ENCODE results near the gene CDC42BPB.

CDC42BPB gene

DNA sequence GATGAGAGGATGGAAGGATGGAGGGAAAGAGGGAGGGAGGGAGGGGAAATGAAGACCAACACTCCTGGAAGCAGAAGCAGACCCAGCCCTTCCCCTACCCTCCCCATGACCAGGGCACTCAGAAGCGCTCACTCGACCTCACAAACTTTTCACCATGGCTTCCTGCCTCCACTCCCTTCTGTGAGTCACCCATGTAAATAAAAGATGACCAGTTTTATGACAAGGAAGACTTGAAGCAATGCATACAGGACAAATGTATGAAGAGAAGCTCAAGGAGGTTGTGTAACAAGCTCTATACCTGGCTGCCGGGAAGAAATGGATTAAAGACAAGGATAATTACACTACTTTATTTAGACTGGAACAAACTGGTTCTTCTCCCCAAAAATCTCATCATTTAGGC lies 63.8 kb downstream of the CDC42BPB start:
- H3K4me3 ChIP-seq (ENCODE audit: low read depth, low read length): 0 out of 2 replicates have a peak overlapping the region, but pooled peaks have one; percentile 21
- TF ChIP-seq, protein P1, sequence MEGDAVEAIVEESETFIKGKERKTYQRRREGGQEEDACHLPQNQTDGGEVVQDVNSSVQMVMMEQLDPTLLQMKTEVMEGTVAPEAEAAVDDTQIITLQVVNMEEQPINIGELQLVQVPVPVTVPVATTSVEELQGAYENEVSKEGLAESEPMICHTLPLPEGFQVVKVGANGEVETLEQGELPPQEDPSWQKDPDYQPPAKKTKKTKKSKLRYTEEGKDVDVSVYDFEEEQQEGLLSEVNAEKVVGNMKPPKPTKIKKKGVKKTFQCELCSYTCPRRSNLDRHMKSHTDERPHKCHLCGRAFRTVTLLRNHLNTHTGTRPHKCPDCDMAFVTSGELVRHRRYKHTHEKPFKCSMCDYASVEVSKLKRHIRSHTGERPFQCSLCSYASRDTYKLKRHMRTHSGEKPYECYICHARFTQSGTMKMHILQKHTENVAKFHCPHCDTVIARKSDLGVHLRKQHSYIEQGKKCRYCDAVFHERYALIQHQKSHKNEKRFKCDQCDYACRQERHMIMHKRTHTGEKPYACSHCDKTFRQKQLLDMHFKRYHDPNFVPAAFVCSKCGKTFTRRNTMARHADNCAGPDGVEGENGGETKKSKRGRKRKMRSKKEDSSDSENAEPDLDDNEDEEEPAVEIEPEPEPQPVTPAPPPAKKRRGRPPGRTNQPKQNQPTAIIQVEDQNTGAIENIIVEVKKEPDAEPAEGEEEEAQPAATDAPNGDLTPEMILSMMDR (IDR thresholded peaks at IDR 0.05; ENCODE audit: control insufficient read depth, extremely low read depth, insufficient read depth): no peak
- DNase-seq (ENCODE audit: low read depth): peak; percentile 74

DNA sequence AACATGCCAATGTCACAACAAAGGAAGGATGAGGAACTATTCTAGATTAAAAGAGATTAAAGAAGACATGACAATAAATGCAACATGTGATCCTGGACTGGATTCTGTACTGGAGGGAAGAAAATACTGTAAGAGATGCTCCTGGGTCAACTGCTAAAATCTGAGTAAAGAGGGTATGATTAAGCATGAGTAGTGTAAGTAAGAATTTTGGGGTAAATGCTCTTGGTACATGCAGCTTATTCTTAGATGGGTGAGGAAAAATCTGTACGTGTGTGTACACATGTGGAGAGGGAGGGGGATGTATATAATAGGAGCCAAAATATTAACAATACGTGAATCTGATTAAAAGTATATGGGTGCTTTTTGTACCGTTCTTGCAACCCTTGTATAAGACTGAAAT lies 66.0 kb downstream of the CDC42BPB start:
- TF ChIP-seq, protein P1 (IDR thresholded peaks at IDR 0.05; ENCODE audit: control insufficient read depth, extremely low read depth, insufficient read depth): no peak
- H3K4me3 ChIP-seq (ENCODE audit: low read depth, low read length): no peak overlapping the region
- DNase-seq (ENCODE audit: low read depth): no peak

DNA sequence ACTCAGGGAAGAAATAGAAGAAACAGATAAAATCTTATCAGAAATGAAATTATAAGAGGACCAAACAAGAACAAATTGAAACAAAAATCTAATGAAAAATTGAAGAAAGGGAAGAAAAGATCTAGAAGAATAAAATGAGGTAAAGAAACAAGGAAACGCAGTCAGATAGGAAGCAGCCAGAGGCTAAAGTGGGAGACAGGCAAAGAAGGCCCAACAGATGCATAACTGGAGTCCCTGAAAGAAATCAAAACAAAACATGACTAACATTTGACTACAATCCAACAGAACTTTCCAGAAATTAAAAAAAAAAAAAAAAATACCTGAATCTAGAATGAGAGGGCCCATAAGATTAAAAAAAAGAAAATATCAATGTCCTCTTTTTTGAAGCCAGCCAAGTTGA lies 69.3 kb downstream of the CDC42BPB start:
- TF ChIP-seq, protein P1 (IDR thresholded peaks at IDR 0.05; ENCODE audit: control insufficient read depth, extremely low read depth, insufficient read depth): no peak
- no peak for DNase-seq (ENCODE audit: low read depth)
- no peak overlapping the region for H3K4me3 ChIP-seq (ENCODE audit: low read depth, low read length)

DNA sequence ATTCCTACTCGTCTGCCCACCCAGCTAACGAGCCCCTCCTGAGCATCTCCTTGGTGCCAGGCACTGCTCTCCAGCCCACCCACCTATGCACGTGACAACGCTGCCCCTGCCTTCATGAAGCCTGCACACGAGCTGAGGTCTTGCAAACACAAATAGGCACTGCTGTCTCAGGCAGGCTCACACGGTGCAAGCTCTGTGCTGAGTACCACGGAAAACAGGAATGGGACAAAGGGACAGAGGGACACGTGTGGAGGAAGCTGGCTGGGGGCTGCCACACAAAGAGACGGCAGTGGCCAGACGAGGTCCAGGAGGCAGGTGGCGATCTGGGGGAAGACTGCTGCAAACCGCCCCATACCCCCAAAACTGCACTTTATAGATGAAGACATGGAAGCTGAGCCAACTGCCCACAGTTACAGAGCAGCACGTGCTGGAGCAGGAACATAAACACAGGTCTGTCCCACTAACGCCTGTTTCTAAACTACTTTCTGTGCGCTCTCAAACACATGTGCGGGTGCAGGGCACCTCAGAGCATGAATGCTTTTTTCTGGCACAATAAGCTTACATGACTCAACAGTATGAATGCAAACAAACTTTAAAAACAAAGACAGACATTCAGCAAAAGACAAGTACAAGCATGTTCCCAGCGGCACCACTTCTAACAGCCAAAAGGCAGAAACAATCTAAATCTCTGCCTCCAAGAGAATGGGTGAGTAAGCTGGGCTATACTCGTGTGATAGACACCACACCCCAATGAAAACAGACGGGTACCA lies 70.4 kb downstream of the CDC42BPB start:
- DNase-seq (ENCODE audit: low read depth): no peak
- TF ChIP-seq, protein P1 (IDR thresholded peaks at IDR 0.05; ENCODE audit: control insufficient read depth, extremely low read depth, insufficient read depth): no peak
- H3K4me3 ChIP-seq (ENCODE audit: low read depth, low read length): no peak overlapping the region

DNA sequence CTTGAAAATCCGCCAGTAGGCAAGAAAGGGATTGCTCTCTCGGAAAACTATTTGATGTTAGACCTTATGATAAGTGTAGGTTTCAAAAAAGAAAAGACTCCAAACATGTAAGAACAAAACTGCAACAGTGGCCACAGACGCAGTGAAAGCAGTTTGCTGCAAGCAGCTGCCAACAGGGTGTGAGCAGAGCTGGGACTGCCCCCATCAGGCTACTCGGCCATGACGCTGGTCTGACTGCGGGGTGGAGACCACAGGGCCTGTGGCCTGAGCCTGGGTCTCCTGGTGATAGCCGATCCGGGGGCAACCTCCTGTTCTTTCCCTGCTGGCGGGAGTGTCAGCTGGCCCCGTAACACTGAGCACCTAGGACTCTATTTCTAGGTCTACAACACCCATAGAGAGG lies 71.7 kb downstream of the CDC42BPB start:
- DNase-seq (ENCODE audit: low read depth): no peak
- H3K4me3 ChIP-seq (ENCODE audit: low read depth, low read length): no peak overlapping the region
- TF ChIP-seq, protein P1 (IDR thresholded peaks at IDR 0.05; ENCODE audit: control insufficient read depth, extremely low read depth, insufficient read depth): no peak

DNA sequence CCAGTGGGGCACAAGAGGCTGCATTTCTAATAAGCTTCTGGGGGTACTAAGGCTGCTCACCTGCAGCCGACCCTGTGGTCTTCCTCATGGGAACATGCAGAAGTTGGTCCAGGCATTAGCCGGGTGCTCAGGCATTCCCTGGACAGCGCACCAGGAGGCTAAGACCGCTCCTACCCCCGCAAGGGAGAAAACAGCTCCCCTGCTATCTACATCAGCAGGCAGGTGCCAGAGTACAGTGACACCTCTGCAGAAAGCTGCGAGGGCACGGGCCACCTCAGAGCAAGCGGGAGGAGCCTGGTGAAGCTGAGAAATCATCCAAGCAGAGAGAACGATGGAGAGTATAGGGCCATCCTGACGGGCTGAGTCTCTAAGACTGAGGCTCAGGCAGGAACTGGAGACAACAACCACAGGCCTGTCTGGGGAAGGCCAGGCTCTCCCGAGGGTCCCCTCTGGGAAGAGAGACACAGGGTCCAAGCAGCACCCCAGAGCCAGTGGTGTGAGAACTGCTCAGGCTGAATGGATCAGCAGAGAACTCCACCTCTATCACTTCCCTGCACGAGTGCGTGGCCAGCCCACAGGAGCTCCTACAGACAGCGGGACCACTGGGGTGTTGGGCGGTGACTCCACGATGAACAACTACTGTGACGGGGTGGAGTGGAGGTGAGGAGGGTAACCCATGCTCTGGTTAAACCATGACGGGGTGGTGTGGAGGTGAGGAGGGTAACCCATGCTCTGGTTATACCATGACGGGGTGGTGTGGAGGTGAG lies 72.8 kb downstream of the CDC42BPB start:
- TF ChIP-seq, protein P1 (IDR thresholded peaks at IDR 0.05; ENCODE audit: control insufficient read depth, extremely low read depth, insufficient read depth): no peak
- DNase-seq (ENCODE audit: low read depth): no peak
- no peak overlapping the region for H3K4me3 ChIP-seq (ENCODE audit: low read depth, low read length)

Data from LNCaP clone FGC (cell line).